B cell (primary cell): Measurements from ENCODE around the gene ISG15. TPM values are rescaled to one million over a fixed set of nuclear protein-coding genes. Genes with fewer than 3 reads are reported as not detected.
A peak's percentile ranks its signal among the peaks of the same experiment; 100 is the strongest.

ENCODE experiments used
- ATAC-seq: fragments of 200-7000 bp; cut with Tn5 transposase; one replicate; pipeline ENCODE4 v1.10.0; 2021; ENCODE audit warnings: low read depth, mild to moderate bottlenecking, moderate number of reproducible peaks, moderate library complexity
- CTCF ChIA-PET: fragments of 350-600 bp; sonication (Branson Sonifier 250); formaldehyde crosslinking; loops from one replicate; lab custom pipeline; 2021; ENCODE audit warnings: antibody characterized with exemption, inconsistent platforms; lab: Charles Lee
- POLR2A ChIA-PET: fragments of 350-600 bp; sonication (Branson Sonifier 250); formaldehyde crosslinking; loops from one replicate; lab custom pipeline; 2021; ENCODE audit warnings: antibody characterized with exemption; lab: Charles Lee
- DNase-seq: peaks from one replicate; pipeline ENCODE4 v3.0.0; 2013
- H2AFZ ChIP-seq: 2 replicates; pipeline ENCODE4 v1.6.1; 2012; ENCODE audit warnings: mild to moderate bottlenecking, low read depth, low read length; ENCODE audit not compliant: insufficient read depth, poor library complexity, severe bottlenecking
- H3K27ac ChIP-seq, 2 donors: 1 replicate in 1 of 2; 2 replicates in 1 of 2; pipeline ENCODE4 v1.5.1; 2012 to 2013; ENCODE audit warnings: low read length in 2 of 2, mild to moderate bottlenecking in 2 of 2, moderate library complexity in 1 of 2
- H3K27me3 ChIP-seq, 4 experiments: fragments of 200-600 bp in 1 of 4; sonication (generic) in 1 of 4; replicated peaks in 1 of 4; 1 replicate in 2 of 4; 2 replicates in 2 of 4; pipeline versions ENCODE4 v1.6.1 to v1.7.0; 2013 to 2016; ENCODE audit warnings: low read length in 3 of 4, mild to moderate bottlenecking in 2 of 4, mixed read lengths in 1 of 4, moderate library complexity in 1 of 4; ENCODE audit not compliant: insufficient read depth in 4 of 4, control insufficient read depth in 3 of 4; ENCODE audit errors: control extremely low read depth in 1 of 4
- H3K36me3 ChIP-seq, 2 experiments: replicated peaks in 1 of 2; 1 replicate in 1 of 2; 2 replicates in 1 of 2; pipeline versions ENCODE4 v1.6.1 to v1.7.1; 2013; ENCODE audit warnings: low read length in 1 of 2; ENCODE audit not compliant: insufficient read depth in 2 of 2, control insufficient read depth in 1 of 2; ENCODE audit errors: control extremely low read depth in 1 of 2, extremely low read depth in 1 of 2
- H3K4me1 ChIP-seq, 2 donors: fragments of 200-600 bp in 1 of 2; sonication (generic) in 1 of 2; 1 replicate in 1 of 2; 2 replicates in 1 of 2; pipeline versions ENCODE4 v1.5.1 to v1.6.1; 2013 to 2017; ENCODE audit warnings: low read length in 2 of 2; ENCODE audit not compliant: control insufficient read depth in 2 of 2, insufficient read depth in 2 of 2
- H3K4me2 ChIP-seq: replicated peaks from 2 replicates; pipeline ENCODE3; 2012; ENCODE audit warnings: mild to moderate bottlenecking, low read depth, low read length; ENCODE audit not compliant: poor library complexity, severe bottlenecking
- H3K4me3 ChIP-seq, 5 experiments: fragments of 200-600 bp in 1 of 5; sonication (generic) in 1 of 5; 1 replicate in 3 of 5; 2 replicates in 2 of 5; pipeline versions ENCODE4 v1.5.1 to v1.7.0; 2011 to 2016; ENCODE audit warnings: low read length in 4 of 5, mild to moderate bottlenecking in 4 of 5, low read depth in 2 of 5, control low read depth in 1 of 5, moderate library complexity in 1 of 5; ENCODE audit not compliant: insufficient read depth in 1 of 5; ENCODE audit errors: control extremely low read depth in 1 of 5, extremely low read depth in 1 of 5
- H3K79me2 ChIP-seq: fragments of 200-600 bp; sonication (generic); one replicate; pipeline ENCODE4 v1.6.0; 2016; ENCODE audit warnings: low read length; ENCODE audit not compliant: control insufficient read depth, insufficient read depth
- H3K9ac ChIP-seq: fragments of 200-600 bp; sonication (generic); 2 replicates; pipeline ENCODE4 v1.6.1; 2017; ENCODE audit warnings: mild to moderate bottlenecking, low read length, moderate library complexity
- H3K9me3 ChIP-seq, 3 donors: one replicate each; pipeline versions ENCODE4 v1.6.1 to v1.7.1; 2013; ENCODE audit warnings: low read length in 2 of 3; ENCODE audit not compliant: control insufficient read depth in 2 of 3, insufficient read depth in 1 of 3; ENCODE audit errors: control extremely low read depth in 1 of 3
- H4K20me1 ChIP-seq: 2 replicates; pipeline ENCODE4 v1.6.0; 2012; ENCODE audit warnings: mild to moderate bottlenecking, low read length; ENCODE audit not compliant: insufficient read depth, control insufficient read depth, poor library complexity, severe bottlenecking
- H3K27ac Mint-ChIP-seq: one replicate; pipeline ENCODE4 v1.8.0; 2021; ENCODE audit warnings: mixed read lengths
- H3K27me3 Mint-ChIP-seq: one replicate; pipeline ENCODE4 v1.8.0; 2021; ENCODE audit warnings: mixed read lengths
- H3K4me1 Mint-ChIP-seq: one replicate; pipeline ENCODE4 v1.8.0; 2021; ENCODE audit warnings: mixed read lengths
- H3K4me3 Mint-ChIP-seq: one replicate; pipeline ENCODE4 v1.8.0; 2021; ENCODE audit warnings: mixed read lengths
- H3K9me3 Mint-ChIP-seq: one replicate; pipeline ENCODE4 v1.8.0; 2022; ENCODE audit warnings: mixed read lengths; ENCODE audit not compliant: insufficient read depth
- EZH2 ChIP-seq: IDR thresholded peaks from 2 replicates; pipeline ENCODE4 v1.6.1; 2012; ENCODE audit warnings: borderline replicate concordance, low read depth, mild to moderate bottlenecking, moderate library complexity, low read length; ENCODE audit not compliant: insufficient read depth, poor library complexity, severe bottlenecking
- WGBS: methylation state at CpG from one replicate; pipeline ENCODE4 v1.1.5; 2013; ENCODE audit warnings: missing lambda C conversion rate; ENCODE audit not compliant: insufficient coverage; 5-methylcytosine and 5-hydroxymethylcytosine counted together
- intact Hi-C: fragments of 100-400 bp; cut with micrococcal nuclease; formaldehyde crosslinking; loops from one replicate; pipeline ENCODE4 v1.10.0; 2022
- polyA plus RNA-seq: library from polyadenylated mRNA; depleted of rRNA; stranded (reverse); fragments of >200 nt; gene quantifications from 2 replicates; pipeline ENCODE4 v1.2.3, GENCODE V29; 2012
- total RNA-seq, 2 donors: library from RNA; stranded (reverse); fragments of 120-200 nt in 1 of 2; gene quantifications; 1 replicate in 1 of 2; 2 replicates in 1 of 2; pipeline versions ENCODE4 v1.2.3 to v1.2.4, GENCODE V29; 2013 to 2022
- TF ChIP-seq, protein P1 (sequence below): fragments of 200-600 bp; IDR thresholded peaks from one replicate; pipeline ENCODE4 v1.8.0; 2022; ENCODE audit warnings: antibody characterized with exemption, mild to moderate bottlenecking

The ISG15 gene
- total and polyA plus RNA-seq, 2 donors (not counting 1 experiment from before 2014, with no cell fraction given) = 28.3 to 91.4 TPM

DNA sequence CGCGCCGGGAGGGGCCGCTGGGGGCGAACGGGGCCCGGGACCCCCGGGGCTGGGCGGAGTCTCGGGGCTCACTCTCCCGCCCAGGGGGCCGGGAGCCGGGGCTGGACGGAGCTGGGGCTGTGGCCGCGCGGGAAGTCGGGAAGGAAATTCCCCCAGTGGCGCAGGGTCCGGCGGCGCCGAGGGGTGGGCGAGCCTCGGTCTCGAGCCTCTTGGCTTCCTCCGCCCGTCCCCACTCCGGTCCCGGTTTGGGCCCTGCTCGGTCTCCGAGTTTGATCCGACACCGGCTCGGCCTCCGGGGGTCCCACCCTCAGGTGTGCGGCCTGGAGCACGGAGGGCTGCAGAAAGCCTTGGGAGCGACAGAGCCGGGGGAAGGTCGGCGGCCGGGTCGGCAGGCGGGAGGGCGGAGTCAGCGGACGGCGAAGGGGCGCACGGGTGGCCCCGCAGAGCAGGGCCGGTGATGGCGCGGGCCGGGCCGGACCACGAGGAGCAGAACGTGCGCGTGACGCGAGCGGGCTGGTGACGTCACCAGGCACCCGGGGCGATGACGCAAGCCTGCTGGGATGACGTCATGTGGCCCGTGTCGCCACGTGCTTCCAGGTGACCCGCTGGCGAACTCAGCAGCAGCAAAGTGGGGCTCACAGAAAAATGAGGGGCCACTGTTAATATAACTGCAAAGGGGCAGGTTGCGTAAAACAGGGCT, 12.8 kb upstream of the ISG15 start:
- Histone ChIP-seq H2AFZ (peak overlapping the region; percentile 68), H3K27me3 (peaks cover 0 to 78% (median 47%) of the 10 kb centered on the region in 4 experiments), H3K9me3 (peaks cover 0 to 25% (median 0%) of the 10 kb centered on the region in 3 donors), H3K27ac (peak overlapping the region in 1 of 2 donors; percentile 30), H4K20me1 (no peaks in the 10 kb centered on the region), H3K4me1 (peaks cover 40 to 58% of the 10 kb centered on the region in 2 donors), H3K9ac (peak overlapping the region; percentile 70), H3K4me3 (peak overlapping the region in 4 of 5 experiments; percentile 38 to 60 (median 51)), H3K4me2 (peak overlapping the region; percentile 99), H3K36me3 (no peaks in the 10 kb centered on the region), H3K79me2 (no peaks in the 10 kb centered on the region)
- TF ChIP-seq, protein P1, sequence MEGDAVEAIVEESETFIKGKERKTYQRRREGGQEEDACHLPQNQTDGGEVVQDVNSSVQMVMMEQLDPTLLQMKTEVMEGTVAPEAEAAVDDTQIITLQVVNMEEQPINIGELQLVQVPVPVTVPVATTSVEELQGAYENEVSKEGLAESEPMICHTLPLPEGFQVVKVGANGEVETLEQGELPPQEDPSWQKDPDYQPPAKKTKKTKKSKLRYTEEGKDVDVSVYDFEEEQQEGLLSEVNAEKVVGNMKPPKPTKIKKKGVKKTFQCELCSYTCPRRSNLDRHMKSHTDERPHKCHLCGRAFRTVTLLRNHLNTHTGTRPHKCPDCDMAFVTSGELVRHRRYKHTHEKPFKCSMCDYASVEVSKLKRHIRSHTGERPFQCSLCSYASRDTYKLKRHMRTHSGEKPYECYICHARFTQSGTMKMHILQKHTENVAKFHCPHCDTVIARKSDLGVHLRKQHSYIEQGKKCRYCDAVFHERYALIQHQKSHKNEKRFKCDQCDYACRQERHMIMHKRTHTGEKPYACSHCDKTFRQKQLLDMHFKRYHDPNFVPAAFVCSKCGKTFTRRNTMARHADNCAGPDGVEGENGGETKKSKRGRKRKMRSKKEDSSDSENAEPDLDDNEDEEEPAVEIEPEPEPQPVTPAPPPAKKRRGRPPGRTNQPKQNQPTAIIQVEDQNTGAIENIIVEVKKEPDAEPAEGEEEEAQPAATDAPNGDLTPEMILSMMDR = no peak
- TF ChIP-seq EZH2 = peak; percentile 41
- intact Hi-C loops = loop anchor here (2.0 kb wide), 1 partner anchor 18 kb away; no protein-coding TSS in a partner anchor
- Mint-ChIP-seq H3K27me3 (peaks cover 29% of the 10 kb centered on the region), H3K4me1 (peaks cover 24% of the 10 kb centered on the region), H3K4me3 (peak overlapping the region; percentile 83), H3K9me3 (no peaks in the 10 kb centered on the region), H3K27ac (peak overlapping the region; percentile 63)
- DNase-seq = peak; percentile 92
- ATAC-seq = peak; percentile 16
- POLR2A ChIA-PET = interaction anchor here (0.6 kb wide), 1 partner anchor 12 kb away, joined by 5 read pairs; no protein-coding TSS in a partner anchor
- WGBS = 4% methylated on average over 73 of the region's 75 CpGs
- CTCF ChIA-PET = interaction anchor here (2.0 to 2.3 kb wide), 2 partner anchors 13 to 18 kb away, joined by 13 to 14 read pairs; partner anchors contain the start of genes AGRN and ISG15
